NCI-H2196 treated with DMSO at 0.1 percent for 48 hours (cell line): ENCODE data around the gene SULT1C3.
"Not testable (repeated sequence)": the region's sequence is repeated elsewhere in the genome, so short reads cannot be mapped to it uniquely, and the experiment has no call there.

Experiments
- DNase-seq: peaks from one replicate; lab custom pipeline; 2025; ENCODE audit not compliant: unreplicated experiment; lab: John Stamatoyannopoulos, UW

SULT1C3 gene

GRCh38 chr2:108243566-108243965 is 3.8 kb downstream of the SULT1C3 start:
- DNase-seq, result no peak

GRCh38 chr2:108244667-108245414 is 5.1 kb downstream of the SULT1C3 start:
- no peak for DNase-seq

- no peak for DNase-seq
Measured at GRCh38 chr2:108253106-108253505, 13.3 kb downstream of the SULT1C3 start.

GRCh38 chr2:108257757-108258331 is 18.1 kb downstream of the SULT1C3 start:
- DNase-seq, result no peak

GRCh38 chr2:108260773-108261172 is 21.0 kb downstream of the SULT1C3 start:
- no peak for DNase-seq

GRCh38 chr2:108262036-108262435 is 22.3 kb downstream of the SULT1C3 start:
- no peak for DNase-seq

GRCh38 chr2:108263401-108263800 is 23.6 kb downstream of the SULT1C3 start:
- DNase-seq, result no peak

- DNase-seq, result no peak
Measured at GRCh38 chr2:108266218-108266617, 26.4 kb downstream of the SULT1C3 start.

GRCh38 chr2:108267101-108267500 is 27.3 kb downstream of the SULT1C3 start:
- DNase-seq, result no peak

- no peak for DNase-seq
Measured at GRCh38 chr2:108268001-108268400, 28.2 kb downstream of the SULT1C3 start.

GRCh38 chr2:108270346-108270745 is 30.6 kb downstream of the SULT1C3 start:
- no peak for DNase-seq

- DNase-seq, result no peak
Measured at GRCh38 chr2:108270768-108271506, 31.2 kb downstream of the SULT1C3 start.

GRCh38 chr2:108271691-108272253 is 32.0 kb downstream of the SULT1C3 start:
- DNase-seq, result no peak

GRCh38 chr2:108278631-108279030 is 38.9 kb downstream of the SULT1C3 start:
- no peak for DNase-seq

- DNase-seq, result no peak
Measured at GRCh38 chr2:108279468-108279867, 39.7 kb downstream of the SULT1C3 start.

GRCh38 chr2:108280466-108280865 is 40.7 kb downstream of the SULT1C3 start:
- DNase-seq, result no peak

- DNase-seq, result not testable (repeated sequence)
Measured at GRCh38 chr2:108284566-108284965, 44.8 kb downstream of the SULT1C3 start.

- DNase-seq, result no peak
Measured at GRCh38 chr2:108285616-108286015, 45.8 kb downstream of the SULT1C3 start.

- DNase-seq, result no peak
Measured at GRCh38 chr2:108287169-108287568, 47.4 kb downstream of the SULT1C3 start.

- DNase-seq, result peak; percentile 56
Measured at GRCh38 chr2:108288534-108289106, 48.9 kb downstream of the SULT1C3 start, which contains the start of gene SULT1C2. Gene SULT1C2 (plus strand): TSS chr2:108288895. CDS start chr2:108293668, 4,773 bp downstream.

GRCh38 chr2:108293850-108294249 is 54.1 kb downstream of the SULT1C3 start:
- DNase-seq, result no peak
